HepG2 (cell line): Measurements from ENCODE around the gene MRNIP. TPM values are rescaled to one million over a fixed set of nuclear protein-coding genes. Genes with fewer than 3 reads are reported as not detected.

Source experiments
- FOXA1 ChIP-seq, 2 experiments: fragments of 450-650 bp in 1 of 2; sonication (generic) in 1 of 2; formaldehyde crosslinking in 1 of 2; IDR thresholded peaks; 2 replicates each; pipeline versions ENCODE4 v1.4.0 to v1.6.1; 2016 to 2020; ENCODE audit warnings: missing genetic modification reagents in 1 of 2
- FOXO1 ChIP-seq: sonication (generic); formaldehyde crosslinking; IDR thresholded peaks from 2 replicates; pipeline ENCODE4 v1.4.0; 2020; ENCODE audit warnings: missing genetic modification reagents
- GATAD2A ChIP-seq: IDR thresholded peaks from 2 replicates; pipeline ENCODE4 v1.6.1; 2016
- MNT ChIP-seq: fragments of 450-650 bp; IDR thresholded peaks from 2 replicates; pipeline ENCODE4 v1.6.1; 2016
- MTA3 ChIP-seq: sonication (generic); formaldehyde crosslinking; IDR thresholded peaks from 2 replicates; pipeline ENCODE4 v1.4.0; 2020; ENCODE audit warnings: missing genetic modification reagents
- MTF2 ChIP-seq: sonication (generic); formaldehyde crosslinking; IDR thresholded peaks from 2 replicates; pipeline ENCODE4 v1.5.0; 2020; ENCODE audit warnings: missing genetic modification reagents, borderline replicate concordance
- ZFP37 ChIP-seq: sonication (generic); formaldehyde crosslinking; IDR thresholded peaks from 2 replicates; pipeline ENCODE4 v1.4.0; 2020; ENCODE audit warnings: missing genetic modification reagents, borderline replicate concordance
- ZNF549 ChIP-seq: sonication (generic); formaldehyde crosslinking; IDR thresholded peaks from 2 replicates; pipeline ENCODE4 v1.5.0; 2020; ENCODE audit warnings: missing genetic modification reagents
- ZNF773 ChIP-seq: sonication (generic); formaldehyde crosslinking; IDR thresholded peaks from 2 replicates; pipeline ENCODE4 v1.4.0; 2020; ENCODE audit warnings: missing genetic modification reagents, borderline replicate concordance
- ZNF792 ChIP-seq: IDR thresholded peaks from 2 replicates; pipeline ENCODE4 v1.6.1; 2016
- polyA plus RNA-seq, 8 experiments: library from polyadenylated mRNA; depleted of rRNA in 3 of 8; stranded (reverse) in 7 of 8; unstranded in 1 of 8; fragments of >200 nt; fragmentation: Illumina TruSeq in 4 of 8; extraction: Trizol in 4 of 8; gene quantifications; 2 replicates each; pipeline versions ENCODE4 v1.2.1 to v1.2.3, GENCODE V29; 2011 to 2016; ENCODE audit warnings: low read depth in 4 of 8, missing spikeins in 1 of 8, mixed read lengths in 1 of 8; ENCODE audit not compliant: insufficient read depth in 1 of 8
- total RNA-seq, 5 experiments: library from RNA; depleted of rRNA; stranded (reverse); fragments of >200 nt; fragmentation: Illumina TruSeq; extraction: Trizol; gene quantifications; 2 replicates each; pipeline ENCODE4 v1.2.3, GENCODE V29; 2016; ENCODE audit warnings: low read depth in 1 of 5
- TF ChIP-seq, protein P1 (sequence below): sonication (generic); formaldehyde crosslinking; IDR thresholded peaks from 2 replicates; pipeline ENCODE4 v1.5.1; 2020; ENCODE audit warnings: mild to moderate bottlenecking, missing genetic modification reagents
- TF ChIP-seq, protein P2 (sequence below): sonication (generic); formaldehyde crosslinking; IDR thresholded peaks from 2 replicates; pipeline ENCODE4 v1.9.0; 2021; ENCODE audit warnings: missing genetic modification reagents, borderline replicate concordance
- TF ChIP-seq, protein P3 (sequence below): IDR thresholded peaks from 2 replicates; pipeline ENCODE4 v1.4.0; 2020; ENCODE audit warnings: mild to moderate bottlenecking, missing genetic modification reagents
- TF ChIP-seq, protein P4 (sequence below): sonication (generic); formaldehyde crosslinking; IDR thresholded peaks from 2 replicates; pipeline ENCODE4 v1.4.0; 2020; ENCODE audit warnings: missing genetic modification reagents, mild to moderate bottlenecking, borderline replicate concordance
- TF ChIP-seq, protein P5 (sequence below): IDR thresholded peaks from 2 replicates; pipeline ENCODE4 v1.6.1; 2016; ENCODE audit warnings: mild to moderate bottlenecking

Gene MRNIP
- total and polyA plus RNA-seq, 2 of the 13 experiments (the other 11 are each of a cell fraction or from before 2014, with no cell fraction given) = 15.5 to 34.1 TPM

DNA sequence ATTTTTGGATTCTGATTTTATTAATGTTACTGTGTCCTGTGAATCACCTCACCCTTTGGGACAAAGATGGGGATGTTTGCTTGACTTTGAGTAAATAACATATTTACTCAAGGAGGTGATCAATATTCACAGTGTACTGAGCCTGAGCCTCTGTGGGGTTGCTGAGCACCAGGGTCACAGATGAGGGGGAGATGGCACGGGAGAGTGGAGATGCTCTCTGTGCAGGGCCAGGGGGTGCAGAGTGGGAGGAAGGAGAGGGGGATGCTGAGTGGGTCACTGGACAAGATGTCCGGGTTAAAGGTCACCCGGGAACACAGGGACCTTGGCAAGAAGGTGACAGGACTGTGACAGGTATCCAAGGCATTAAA lies 33.9 kb downstream of the MRNIP start (continued):
- TF ChIP-seq, protein P1, sequence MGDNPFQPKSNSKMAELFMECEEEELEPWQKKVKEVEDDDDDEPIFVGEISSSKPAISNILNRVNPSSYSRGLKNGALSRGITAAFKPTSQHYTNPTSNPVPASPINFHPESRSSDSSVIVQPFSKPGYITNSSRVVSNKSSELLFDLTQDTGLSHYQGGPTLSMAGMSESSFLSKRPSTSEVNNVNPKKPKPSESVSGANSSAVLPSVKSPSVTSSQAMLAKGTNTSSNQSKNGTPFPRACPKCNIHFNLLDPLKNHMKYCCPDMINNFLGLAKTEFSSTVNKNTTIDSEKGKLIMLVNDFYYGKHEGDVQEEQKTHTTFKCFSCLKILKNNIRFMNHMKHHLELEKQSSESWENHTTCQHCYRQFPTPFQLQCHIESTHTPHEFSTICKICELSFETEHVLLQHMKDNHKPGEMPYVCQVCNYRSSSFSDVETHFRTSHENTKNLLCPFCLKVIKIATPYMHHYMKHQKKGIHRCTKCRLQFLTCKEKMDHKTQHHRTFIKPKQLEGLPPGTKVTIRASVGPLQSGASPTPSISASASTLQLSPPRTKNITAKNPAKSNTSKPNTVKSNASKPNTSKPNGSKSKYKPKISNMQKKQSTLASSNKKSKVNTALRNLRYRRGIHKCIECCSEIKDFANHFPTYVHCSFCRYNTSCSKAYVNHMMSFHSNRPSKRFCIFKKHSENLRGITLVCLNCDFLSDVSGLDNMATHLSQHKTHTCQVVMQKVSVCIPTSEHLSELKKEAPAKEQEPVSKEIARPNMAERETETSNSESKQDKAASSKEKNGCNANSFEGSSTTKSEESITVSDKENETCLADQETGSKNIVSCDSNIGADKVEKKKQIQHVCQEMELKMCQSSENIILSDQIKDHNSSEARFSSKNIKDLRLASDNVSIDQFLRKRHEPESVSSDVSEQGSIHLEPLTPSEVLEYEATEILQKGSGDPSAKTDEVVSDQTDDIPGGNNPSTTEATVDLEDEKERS (CRISPR knock-in tag) = 0 out of 2 replicates have a peak, but pooled peaks have one; percentile 35
- TF ChIP-seq MNT = no peak
- TF ChIP-seq FOXA1 (IDR thresholded peaks at IDR 0.05) = peak; percentile 72
- peak; percentile 54; the same call in 1 of the 2 replicates for TF ChIP-seq FOXA1 (CRISPR knock-in tag; IDR thresholded peaks at IDR 0.05)
- TF ChIP-seq, protein P2, sequence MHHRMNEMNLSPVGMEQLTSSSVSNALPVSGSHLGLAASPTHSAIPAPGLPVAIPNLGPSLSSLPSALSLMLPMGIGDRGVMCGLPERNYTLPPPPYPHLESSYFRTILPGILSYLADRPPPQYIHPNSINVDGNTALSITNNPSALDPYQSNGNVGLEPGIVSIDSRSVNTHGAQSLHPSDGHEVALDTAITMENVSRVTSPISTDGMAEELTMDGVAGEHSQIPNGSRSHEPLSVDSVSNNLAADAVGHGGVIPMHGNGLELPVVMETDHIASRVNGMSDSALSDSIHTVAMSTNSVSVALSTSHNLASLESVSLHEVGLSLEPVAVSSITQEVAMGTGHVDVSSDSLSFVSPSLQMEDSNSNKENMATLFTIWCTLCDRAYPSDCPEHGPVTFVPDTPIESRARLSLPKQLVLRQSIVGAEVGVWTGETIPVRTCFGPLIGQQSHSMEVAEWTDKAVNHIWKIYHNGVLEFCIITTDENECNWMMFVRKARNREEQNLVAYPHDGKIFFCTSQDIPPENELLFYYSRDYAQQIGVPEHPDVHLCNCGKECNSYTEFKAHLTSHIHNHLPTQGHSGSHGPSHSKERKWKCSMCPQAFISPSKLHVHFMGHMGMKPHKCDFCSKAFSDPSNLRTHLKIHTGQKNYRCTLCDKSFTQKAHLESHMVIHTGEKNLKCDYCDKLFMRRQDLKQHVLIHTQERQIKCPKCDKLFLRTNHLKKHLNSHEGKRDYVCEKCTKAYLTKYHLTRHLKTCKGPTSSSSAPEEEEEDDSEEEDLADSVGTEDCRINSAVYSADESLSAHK (CRISPR knock-in tag) = no peak
- no peak for TF ChIP-seq ZFP37 (CRISPR knock-in tag)
- peak; percentile 39; the same call in 1 of the 2 replicates for TF ChIP-seq FOXO1 (CRISPR knock-in tag)
- no peak for TF ChIP-seq ZNF773
- no peak for TF ChIP-seq ZNF792
- TF ChIP-seq GATAD2A = peak; percentile 88
- TF ChIP-seq, protein P3, sequence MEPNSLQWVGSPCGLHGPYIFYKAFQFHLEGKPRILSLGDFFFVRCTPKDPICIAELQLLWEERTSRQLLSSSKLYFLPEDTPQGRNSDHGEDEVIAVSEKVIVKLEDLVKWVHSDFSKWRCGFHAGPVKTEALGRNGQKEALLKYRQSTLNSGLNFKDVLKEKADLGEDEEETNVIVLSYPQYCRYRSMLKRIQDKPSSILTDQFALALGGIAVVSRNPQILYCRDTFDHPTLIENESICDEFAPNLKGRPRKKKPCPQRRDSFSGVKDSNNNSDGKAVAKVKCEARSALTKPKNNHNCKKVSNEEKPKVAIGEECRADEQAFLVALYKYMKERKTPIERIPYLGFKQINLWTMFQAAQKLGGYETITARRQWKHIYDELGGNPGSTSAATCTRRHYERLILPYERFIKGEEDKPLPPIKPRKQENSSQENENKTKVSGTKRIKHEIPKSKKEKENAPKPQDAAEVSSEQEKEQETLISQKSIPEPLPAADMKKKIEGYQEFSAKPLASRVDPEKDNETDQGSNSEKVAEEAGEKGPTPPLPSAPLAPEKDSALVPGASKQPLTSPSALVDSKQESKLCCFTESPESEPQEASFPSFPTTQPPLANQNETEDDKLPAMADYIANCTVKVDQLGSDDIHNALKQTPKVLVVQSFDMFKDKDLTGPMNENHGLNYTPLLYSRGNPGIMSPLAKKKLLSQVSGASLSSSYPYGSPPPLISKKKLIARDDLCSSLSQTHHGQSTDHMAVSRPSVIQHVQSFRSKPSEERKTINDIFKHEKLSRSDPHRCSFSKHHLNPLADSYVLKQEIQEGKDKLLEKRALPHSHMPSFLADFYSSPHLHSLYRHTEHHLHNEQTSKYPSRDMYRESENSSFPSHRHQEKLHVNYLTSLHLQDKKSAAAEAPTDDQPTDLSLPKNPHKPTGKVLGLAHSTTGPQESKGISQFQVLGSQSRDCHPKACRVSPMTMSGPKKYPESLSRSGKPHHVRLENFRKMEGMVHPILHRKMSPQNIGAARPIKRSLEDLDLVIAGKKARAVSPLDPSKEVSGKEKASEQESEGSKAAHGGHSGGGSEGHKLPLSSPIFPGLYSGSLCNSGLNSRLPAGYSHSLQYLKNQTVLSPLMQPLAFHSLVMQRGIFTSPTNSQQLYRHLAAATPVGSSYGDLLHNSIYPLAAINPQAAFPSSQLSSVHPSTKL = peak; percentile 66
- no peak for TF ChIP-seq MTF2
- TF ChIP-seq, protein P4, sequence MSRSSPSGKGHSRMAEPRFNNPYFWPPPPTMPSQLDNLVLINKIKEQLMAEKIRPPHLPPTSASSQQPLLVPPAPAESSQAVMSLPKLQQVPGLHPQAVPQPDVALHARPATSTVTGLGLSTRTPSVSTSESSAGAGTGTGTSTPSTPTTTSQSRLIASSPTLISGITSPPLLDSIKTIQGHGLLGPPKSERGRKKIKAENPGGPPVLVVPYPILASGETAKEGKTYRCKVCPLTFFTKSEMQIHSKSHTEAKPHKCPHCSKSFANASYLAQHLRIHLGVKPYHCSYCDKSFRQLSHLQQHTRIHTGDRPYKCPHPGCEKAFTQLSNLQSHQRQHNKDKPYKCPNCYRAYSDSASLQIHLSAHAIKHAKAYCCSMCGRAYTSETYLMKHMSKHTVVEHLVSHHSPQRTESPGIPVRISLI (CRISPR knock-in tag) = no peak
- TF ChIP-seq ZNF549 = no peak
- no peak for TF ChIP-seq MTA3 (CRISPR knock-in tag)
- TF ChIP-seq, protein P5, sequence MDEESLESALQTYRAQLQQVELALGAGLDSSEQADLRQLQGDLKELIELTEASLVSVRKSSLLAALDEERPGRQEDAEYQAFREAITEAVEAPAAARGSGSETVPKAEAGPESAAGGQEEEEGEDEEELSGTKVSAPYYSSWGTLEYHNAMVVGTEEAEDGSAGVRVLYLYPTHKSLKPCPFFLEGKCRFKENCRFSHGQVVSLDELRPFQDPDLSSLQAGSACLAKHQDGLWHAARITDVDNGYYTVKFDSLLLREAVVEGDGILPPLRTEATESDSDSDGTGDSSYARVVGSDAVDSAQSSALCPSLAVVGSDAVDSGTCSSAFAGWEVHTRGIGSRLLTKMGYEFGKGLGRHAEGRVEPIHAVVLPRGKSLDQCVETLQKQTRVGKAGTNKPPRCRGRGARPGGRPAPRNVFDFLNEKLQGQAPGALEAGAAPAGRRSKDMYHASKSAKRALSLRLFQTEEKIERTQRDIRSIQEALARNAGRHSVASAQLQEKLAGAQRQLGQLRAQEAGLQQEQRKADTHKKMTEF (CRISPR knock-in tag) = peak; percentile 53; the same call in 1 of the 2 replicates
